ENCODE data around the gene PLOD1.
"Not testable (repeated sequence)": the region's sequence is repeated elsewhere in the genome, so short reads cannot be mapped to it uniquely, and the experiment has no call there.

Gene PLOD1

DNA sequence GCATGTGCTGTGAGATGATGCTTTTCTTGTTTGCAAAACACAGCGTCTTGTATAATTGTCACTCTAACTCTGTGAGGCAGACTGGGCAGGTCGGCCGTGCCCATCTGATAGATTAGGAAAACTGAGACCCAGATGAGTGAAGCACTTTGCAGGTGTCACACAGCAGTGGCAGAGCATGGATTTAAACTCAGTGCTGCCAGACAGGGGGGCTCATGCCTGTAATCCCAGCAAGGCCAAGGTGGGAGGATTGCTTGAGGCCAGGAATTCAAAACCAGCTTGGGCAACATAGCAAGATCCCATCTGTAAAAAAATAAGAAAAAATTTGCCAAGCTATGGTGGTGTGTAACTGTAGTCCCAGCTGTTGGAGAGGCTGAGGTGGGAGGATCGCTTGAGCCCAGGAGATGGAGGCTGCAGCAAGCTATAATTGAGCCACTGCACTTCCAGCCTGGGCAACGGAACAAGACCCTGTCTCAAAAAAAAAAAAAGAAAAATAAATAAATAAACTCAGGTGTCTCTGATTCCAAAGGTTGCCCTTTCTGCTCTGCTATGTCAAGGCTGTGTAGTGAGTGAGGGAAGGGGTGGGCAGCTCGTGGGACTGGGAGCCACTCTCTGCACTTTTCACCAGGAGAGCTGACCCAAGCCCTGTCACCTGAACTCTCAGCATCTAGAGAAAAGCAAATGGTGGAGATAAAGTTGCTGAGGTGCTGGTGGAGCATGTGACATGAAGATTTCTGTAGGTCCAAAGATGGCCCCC, 42.9 kb upstream of the PLOD1 start:
- Histone ChIP-seq H4K20me1 (ENCODE audit: insufficient read depth, low read length) (no peaks in the 10 kb centered on the region), H3K27me3 (ENCODE audit: insufficient read depth, low read length) (no peaks in the 10 kb centered on the region), H3K9me3 (ENCODE audit: low read length) (no peaks in the 10 kb centered on the region), H3K4me3 (ENCODE audit: low read depth, low read length, poor library complexity, severe bottlenecking) (no peak overlapping the region), H3K9ac (ENCODE audit: low read length) (no peak overlapping the region), H3K4me1 (ENCODE audit: insufficient read depth, low read length, severe bottlenecking) (no peaks in the 10 kb centered on the region), H3K4me2 (ENCODE audit: low read length) (no peak overlapping the region), H3K9me2 (ENCODE audit: low read depth, low read length) (no peaks in the 10 kb centered on the region), H3K79me2 (ENCODE audit: insufficient read depth, low read length) (no peaks in the 10 kb centered on the region), H3K27ac (ENCODE audit: low read depth, low read length, poor library complexity, severe bottlenecking) (no peak overlapping the region), H3K36me3 (ENCODE audit: insufficient read depth, low read length) (no peaks in the 10 kb centered on the region), H3F3A (ENCODE audit: insufficient read depth, low read length) (no peaks in the 10 kb centered on the region), H2AFZ (ENCODE audit: low read length) (no peak overlapping the region)
- no peak for TF ChIP-seq EZH2 (IDR thresholded peaks at IDR 0.05; ENCODE audit: borderline replicate concordance, low read length)
- TF ChIP-seq, protein P1, sequence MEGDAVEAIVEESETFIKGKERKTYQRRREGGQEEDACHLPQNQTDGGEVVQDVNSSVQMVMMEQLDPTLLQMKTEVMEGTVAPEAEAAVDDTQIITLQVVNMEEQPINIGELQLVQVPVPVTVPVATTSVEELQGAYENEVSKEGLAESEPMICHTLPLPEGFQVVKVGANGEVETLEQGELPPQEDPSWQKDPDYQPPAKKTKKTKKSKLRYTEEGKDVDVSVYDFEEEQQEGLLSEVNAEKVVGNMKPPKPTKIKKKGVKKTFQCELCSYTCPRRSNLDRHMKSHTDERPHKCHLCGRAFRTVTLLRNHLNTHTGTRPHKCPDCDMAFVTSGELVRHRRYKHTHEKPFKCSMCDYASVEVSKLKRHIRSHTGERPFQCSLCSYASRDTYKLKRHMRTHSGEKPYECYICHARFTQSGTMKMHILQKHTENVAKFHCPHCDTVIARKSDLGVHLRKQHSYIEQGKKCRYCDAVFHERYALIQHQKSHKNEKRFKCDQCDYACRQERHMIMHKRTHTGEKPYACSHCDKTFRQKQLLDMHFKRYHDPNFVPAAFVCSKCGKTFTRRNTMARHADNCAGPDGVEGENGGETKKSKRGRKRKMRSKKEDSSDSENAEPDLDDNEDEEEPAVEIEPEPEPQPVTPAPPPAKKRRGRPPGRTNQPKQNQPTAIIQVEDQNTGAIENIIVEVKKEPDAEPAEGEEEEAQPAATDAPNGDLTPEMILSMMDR (IDR thresholded peaks at IDR 0.05; ENCODE audit: low read length): no peak

DNA sequence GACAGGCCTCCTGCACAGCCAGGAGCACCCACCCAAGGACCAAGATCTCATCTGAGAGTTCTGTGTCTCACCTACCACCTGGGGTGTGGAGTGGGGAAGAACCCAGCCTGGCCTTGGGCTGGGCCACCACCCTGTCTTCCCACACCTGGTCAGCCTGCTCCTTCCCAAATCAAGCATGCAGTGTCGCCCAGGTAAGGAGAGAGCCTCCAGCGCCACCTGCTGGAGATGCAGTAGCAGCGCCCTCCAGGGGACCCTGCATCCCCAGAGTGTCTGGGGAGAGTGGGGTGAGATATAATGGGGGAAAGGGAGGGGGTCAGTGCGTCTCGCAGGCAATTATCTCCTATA, 40.6 kb upstream of the PLOD1 start:
- Histone ChIP-seq H4K20me1 (ENCODE audit: insufficient read depth, low read length) (no peaks in the 10 kb centered on the region), H3K27me3 (ENCODE audit: insufficient read depth, low read length) (no peaks in the 10 kb centered on the region), H3K4me1 (ENCODE audit: insufficient read depth, low read length, severe bottlenecking) (no peaks in the 10 kb centered on the region), H3K27ac (ENCODE audit: low read depth, low read length, poor library complexity, severe bottlenecking) (no peak overlapping the region), H3K9me2 (ENCODE audit: low read depth, low read length) (no peaks in the 10 kb centered on the region), H3K36me3 (ENCODE audit: insufficient read depth, low read length) (no peaks in the 10 kb centered on the region), H3K4me2 (ENCODE audit: low read length) (no peak overlapping the region), H3F3A (ENCODE audit: insufficient read depth, low read length) (no peaks in the 10 kb centered on the region), H2AFZ (ENCODE audit: low read length) (no peak overlapping the region), H3K4me3 (ENCODE audit: low read depth, low read length, poor library complexity, severe bottlenecking) (no peak overlapping the region), H3K79me2 (ENCODE audit: insufficient read depth, low read length) (no peaks in the 10 kb centered on the region), H3K9me3 (ENCODE audit: low read length) (no peaks in the 10 kb centered on the region), H3K9ac (ENCODE audit: low read length) (no peak overlapping the region)
- TF ChIP-seq EZH2 (IDR thresholded peaks at IDR 0.05; ENCODE audit: borderline replicate concordance, low read length): no peak
- TF ChIP-seq, protein P1 (IDR thresholded peaks at IDR 0.05; ENCODE audit: low read length): peak; percentile 97

DNA sequence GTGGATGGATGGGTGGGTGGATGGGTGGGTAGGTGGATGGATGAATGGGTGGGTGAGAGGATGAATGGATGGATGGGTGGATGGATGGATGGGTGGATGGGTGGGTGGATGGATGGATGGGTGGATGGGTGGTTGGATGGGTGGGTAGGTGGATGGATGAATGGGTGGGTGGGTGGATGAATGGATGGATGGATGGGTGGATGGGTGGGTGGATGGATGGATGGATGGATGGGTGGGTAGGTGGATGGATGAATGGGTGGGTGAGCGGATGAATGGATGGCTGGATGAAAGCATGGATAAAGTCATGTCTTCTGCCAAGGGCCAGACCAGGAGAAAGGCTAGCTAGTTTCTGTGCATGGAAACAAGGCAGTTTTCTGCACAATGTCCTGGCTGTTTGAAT, 40.0 kb upstream of the PLOD1 start:
- not testable (repeated sequence) for H3K4me2 ChIP-seq (ENCODE audit: low read length); H3K79me2 ChIP-seq (ENCODE audit: insufficient read depth, low read length); H3K27ac ChIP-seq (ENCODE audit: low read depth, low read length, poor library complexity, severe bottlenecking); H3F3A ChIP-seq (ENCODE audit: insufficient read depth, low read length); H4K20me1 ChIP-seq (ENCODE audit: insufficient read depth, low read length); H3K36me3 ChIP-seq (ENCODE audit: insufficient read depth, low read length); H3K9ac ChIP-seq (ENCODE audit: low read length); H3K9me2 ChIP-seq (ENCODE audit: low read depth, low read length); H3K4me3 ChIP-seq (ENCODE audit: low read depth, low read length, poor library complexity, severe bottlenecking); H3K27me3 ChIP-seq (ENCODE audit: insufficient read depth, low read length); H2AFZ ChIP-seq (ENCODE audit: low read length); H3K4me1 ChIP-seq (ENCODE audit: insufficient read depth, low read length, severe bottlenecking); H3K9me3 ChIP-seq (ENCODE audit: low read length)
